SKM-1 (cell line): ENCODE measurements around the gene KASH5.
"Not testable (repeated sequence)": the region's sequence is repeated elsewhere in the genome, so short reads cannot be mapped to it uniquely, and the experiment has no call there.

Source experiments
- DNase-seq: peaks from one replicate; lab custom pipeline; 2025; ENCODE audit not compliant: unreplicated experiment; lab: John Stamatoyannopoulos, UW

The KASH5 gene

GRCh38 chr19:49434907-49435583, 47.0 kb downstream of the KASH5 start:
- DNase-seq = no peak

DNA sequence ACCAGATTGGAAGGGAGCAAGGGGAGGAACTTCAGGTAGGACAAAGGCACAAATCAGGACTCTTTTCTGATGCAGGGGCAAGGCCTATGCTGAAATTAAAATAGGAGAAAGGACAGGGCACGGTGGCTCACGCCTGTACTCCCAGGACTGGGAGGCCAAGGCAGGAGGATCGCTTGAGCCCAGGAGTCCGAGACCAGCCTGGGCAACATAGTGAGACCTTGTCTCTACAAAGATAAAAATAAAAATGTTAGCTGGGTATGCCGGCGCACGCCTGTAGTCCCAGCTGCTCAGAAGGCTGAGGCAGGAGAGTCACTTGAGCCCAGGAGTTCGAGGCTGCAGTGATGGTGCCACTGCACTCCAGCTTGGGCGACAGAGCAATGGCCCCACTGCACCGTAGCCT, 47.6 kb downstream of the KASH5 start:
- no peak for DNase-seq

DNA sequence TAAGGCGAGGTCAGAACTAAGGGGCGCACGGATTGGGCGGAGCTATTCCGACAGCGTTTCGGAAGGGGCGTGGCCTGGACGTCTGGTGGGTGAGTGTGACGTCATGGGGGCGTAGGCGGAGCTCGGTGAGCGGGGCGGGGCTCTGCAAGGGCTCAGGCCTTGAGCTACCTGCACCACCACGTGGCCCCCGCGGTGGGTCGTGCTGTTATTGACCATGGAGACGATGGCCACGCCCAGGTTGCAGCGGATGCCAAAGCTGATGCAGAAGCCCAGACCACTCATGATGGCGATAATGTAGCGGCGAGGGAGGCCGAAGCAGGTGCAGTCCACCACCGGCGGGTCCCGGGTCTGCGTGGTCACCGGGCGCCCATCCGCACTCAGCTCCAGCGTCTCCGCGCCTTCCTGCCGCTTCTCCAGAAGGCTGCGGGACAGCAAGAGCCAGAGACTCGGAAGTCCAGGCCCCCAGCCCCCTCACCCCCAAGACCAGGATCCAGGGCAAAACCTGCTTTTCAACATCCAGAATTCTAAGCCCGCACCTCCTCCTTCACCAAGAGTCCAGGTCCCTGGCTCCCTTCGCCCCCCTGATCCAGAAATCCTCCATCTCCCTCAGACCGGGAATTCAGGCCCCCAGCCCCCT, 48.5 kb downstream of the KASH5 start:
- no peak for DNase-seq

DNA sequence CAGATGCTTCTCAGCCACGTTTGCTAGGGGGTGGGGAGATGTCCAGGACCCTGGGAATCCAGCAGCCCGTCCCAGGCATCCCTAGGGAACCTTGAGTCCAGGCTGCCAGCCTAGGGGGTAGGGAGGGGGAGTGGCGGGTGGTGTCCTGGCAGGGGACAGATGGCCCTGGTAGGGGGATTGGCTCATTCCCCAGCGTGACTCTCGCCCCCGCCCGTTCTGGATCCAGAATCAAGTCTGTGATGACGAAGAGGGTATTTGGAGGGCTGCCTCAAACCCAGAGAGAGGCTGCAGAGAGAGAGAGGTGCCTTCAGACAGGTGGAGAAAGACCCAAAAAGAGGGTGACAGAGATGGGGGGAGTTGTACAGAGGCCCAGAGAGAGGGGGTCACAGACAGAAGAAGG, 49.2 kb downstream of the KASH5 start:
- DNase-seq = no peak

GRCh38 chr19:49438261-49438660, 50.2 kb downstream of the KASH5 start:
- no peak for DNase-seq

DNA sequence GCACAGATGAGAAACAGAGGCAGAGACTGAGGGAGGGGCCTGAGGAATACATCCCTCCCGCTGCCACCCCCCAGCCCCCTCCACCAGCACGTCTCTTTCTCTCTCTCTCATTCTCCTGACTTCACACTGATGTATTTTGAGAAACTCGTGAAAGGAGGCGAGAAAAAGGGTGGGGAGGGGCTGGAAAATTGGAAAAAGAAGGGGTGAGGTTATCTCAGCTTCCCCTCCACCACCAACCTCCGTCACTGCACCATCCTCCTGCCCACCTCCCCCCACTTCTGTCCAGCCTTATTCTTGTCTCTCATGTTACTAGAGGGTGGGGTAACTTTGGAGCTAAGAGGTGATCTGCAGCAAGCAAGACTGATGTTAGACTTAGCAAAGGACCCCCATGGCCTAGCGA, 51.8 kb downstream of the KASH5 start:
- DNase-seq = no peak

DNA sequence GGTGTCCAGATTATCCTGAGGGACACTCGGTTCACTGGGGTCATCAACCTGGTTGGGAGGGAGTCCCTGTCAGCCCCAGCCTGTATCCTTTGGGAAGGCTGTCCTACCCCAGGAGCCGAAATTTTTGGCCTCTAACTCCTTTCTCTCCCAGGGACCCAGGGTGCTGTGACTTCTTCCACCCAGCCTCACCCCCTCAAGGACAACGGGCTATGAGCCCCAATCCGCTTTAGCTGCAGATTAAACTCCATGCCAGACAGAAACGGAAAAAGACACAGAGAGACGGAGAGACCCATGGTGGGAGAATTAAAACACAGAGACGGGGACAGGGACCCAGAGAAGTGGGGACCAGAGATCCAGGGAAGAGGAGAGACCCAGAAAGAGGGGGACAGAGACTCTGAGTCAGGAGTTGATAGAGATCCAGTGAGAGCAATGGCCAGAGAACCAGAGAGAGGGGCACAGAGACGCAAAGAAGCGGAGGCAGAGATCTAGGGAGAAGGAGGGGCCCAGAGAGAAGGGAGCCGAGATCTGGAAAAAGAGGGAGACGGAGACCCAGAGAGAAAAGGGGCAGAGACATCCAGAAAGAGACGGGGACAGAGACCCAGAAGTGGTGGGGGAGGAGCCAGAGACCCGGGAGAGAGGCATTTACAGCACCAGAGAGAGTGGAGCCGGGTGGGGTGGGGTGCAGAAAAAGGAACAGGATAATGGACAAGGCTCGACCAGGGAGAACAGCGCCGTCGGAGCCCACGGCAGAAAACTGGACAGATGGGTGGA, 52.6 kb downstream of the KASH5 start:
- no peak for DNase-seq

DNA sequence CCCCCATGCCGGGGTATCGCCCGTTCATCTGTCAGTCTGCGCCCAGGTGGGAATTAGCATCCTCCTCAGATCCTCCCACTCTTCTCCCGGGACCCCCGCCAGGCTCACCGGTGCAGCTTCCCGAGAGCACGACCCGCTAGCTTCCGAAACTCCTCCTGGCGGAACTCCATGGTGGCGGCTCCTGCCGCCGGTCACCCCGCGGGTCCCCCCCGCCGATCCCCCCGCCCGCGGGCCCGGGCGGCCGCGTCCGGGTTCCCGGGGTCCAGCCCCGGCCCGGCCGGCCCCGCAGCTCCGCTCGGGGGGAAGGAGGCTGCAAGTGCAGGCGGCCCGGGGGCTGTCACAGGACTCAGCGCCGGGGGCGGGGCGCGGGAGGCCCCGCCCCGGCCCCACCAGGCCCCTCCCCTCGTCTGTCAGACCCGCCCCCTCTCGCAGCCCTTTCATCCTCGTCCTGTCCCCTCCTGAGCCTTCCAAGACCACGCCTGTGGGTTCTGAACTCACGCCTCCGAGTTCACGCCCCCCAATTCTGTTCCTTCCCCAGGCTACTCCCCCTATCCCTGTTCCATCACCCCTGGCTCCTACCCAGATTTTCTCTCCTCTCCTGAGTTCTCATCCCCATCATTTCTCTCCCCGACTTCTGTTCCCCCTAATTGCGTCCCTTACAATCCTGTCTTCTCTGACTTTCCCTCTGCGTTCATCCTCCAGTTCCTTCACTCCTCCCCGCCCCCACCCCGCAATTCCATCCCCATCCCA, 53.3 kb downstream of the KASH5 start, which contains the start of gene SLC17A7:
Gene SLC17A7 (minus strand): TSS at position 318 of the 750 bp plus-strand sequence. CDS start 148 bp downstream, at position 170.
- DNase-seq = no peak

DNA sequence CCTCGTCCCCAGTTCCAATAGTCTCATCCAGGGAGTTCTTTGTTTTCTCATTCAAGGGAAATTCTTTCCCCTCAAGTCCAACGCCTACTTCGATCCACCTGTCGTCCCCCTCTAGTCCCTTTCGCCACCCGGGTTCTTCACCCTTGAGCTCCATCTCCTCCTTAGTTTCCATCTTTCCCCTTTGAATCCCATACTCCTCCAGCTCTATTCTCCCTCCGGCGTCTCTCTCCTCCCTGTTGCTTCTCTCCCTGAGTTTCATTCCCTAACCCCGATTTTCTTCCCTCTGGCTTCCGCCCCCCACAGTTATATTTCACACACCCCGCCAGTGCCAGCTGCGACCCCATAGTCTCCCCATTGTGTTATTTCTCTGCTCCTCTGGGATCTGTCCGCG, 53.9 kb downstream of the KASH5 start:
- DNase-seq = no peak

DNA sequence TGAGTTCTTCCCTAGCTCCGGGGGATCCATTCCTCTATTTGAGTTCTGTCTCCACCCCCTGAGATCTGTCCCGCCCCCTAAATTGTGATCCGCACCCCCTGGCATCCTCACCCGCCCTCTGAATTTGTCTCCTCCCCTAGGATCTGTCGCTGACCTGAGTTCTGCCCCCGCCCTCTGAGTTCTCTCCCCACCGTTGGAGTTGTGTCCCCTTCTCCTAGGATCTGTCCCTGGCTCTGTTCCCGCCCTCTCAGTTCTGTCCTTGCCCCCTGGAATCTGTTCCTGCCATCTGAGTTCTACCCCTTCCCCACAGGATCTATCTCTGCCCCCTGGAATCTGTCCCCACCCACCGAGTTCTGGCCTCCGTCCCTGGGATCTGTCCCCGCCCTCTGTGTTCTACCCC, 54.3 kb downstream of the KASH5 start:
- no peak for DNase-seq

GRCh38 chr19:49442771-49443365, 54.8 kb downstream of the KASH5 start:
- no peak for DNase-seq

GRCh38 chr19:49443366-49444099, 55.5 kb downstream of the KASH5 start:
- peak; percentile 68 for DNase-seq

DNA sequence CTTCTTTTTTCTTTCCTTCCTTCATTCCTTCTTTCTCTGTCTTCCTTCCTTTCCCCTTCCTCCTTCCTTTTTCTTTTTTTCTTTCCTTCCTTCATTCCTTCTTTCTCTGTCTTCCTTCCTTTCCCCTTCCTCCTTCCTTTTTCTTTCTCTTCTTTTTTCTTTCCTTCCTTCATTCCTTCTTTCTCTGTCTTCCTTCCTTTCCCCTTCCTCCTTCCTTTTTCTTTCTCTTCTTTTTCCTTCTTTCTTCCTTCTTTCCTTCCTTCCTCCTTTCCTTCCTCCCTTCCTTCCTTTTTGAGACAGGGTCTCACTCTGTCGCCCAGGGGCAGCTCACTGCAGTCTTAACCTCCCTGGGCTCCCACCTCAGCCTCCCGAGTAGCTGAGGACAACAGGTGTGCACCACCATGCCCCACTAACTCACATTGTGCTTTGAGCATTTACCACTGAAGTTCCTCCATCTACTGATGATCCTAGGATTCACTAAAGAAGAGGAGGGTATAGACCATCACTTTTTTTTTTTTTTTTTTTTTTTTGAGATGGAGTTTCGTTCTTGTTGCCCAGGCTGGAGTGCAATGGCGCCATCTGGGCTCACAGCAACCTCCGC, 56.2 kb downstream of the KASH5 start:
- DNase-seq = not testable (repeated sequence)

GRCh38 chr19:49445997-49446396, 57.9 kb downstream of the KASH5 start:
- no peak for DNase-seq

- DNase-seq = no peak
These were observed 59.7 kb downstream of the KASH5 start for GRCh38 chr19:49447485-49448431.

DNA sequence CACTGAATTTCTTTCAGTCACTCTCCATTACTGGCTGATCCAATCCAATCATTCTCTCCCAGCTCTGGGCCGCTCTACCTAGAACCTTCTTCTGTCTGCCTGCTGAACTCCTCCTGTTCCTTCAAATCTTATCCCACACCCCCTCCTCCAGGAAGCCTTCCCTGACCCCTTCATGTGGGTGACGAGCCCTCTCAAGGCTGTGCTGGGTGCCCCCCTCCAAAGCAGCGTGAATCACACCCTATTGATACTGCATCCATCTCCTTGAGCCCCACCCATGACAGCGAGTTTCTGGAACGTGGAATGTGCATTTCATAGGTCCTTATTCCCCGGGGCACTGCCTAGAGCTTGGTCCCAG, 60.4 kb downstream of the KASH5 start:
- DNase-seq = no peak

- DNase-seq = no peak
These were observed 62.4 kb downstream of the KASH5 start for GRCh38 chr19:49450405-49450804.

DNA sequence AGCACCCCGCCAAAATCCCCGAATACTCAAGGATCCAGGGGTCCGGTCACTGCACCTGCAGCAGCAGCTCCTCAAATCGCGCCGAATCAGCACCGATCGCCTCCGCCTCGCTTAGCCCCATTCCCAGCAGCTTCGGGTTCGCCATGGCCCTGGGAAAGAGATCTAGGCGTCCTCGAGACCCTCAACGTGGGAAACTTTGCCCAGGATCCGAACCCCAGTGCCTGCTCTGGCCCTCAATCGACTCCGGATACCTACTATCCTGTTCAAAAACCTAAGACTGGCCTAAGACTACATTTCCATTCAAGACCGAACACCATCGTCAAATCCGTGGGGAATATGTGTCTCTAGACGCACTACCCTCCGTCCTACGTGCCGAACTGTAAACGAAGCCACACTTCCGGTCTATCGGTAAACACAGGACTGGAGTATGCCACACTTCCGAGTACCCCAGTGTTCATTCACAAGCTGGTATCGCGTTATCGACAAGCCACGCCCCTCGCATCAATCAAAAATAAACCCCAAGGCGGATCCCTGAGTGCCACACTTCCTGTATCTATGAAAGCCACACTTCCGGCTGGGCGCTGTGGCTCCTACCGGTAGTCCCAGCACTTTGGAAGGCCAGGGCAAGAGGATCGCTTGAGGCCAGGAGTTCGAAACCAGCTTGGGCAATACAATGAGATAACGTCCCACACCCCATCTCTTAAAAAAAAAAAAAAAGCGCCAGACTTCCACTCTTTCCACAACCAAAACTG, 63.6 kb downstream of the KASH5 start, which contains the start of gene PIH1D1:
Gene PIH1D1 (minus strand): TSS at position 385 of the 752 bp plus-strand sequence. CDS start 240 bp downstream, at position 145.
- DNase-seq = peak; percentile 91
